Ramos (cell line): ENCODE results near the gene ACACA.

Experiments used
- in situ Hi-C: fragments of 300-500 bp; cut with MboI; formaldehyde crosslinking; loops from one replicate; pipeline ENCODE4 v1.14.3; 2022; ENCODE audit warnings: low sequenced_read_pairs; ENCODE audit not compliant: unreplicated experiment

The ACACA gene

GRCh38 chr17:37111329-37111728 is 295.3 kb downstream of the ACACA start:
- in situ Hi-C loops = no loop called here

GRCh38 chr17:37110746-37111145 is 295.9 kb downstream of the ACACA start:
- in situ Hi-C loops = no loop called here

- in situ Hi-C loops = no loop called here
These were observed 296.6 kb downstream of the ACACA start for GRCh38 chr17:37109731-37110710.

- in situ Hi-C loops = no loop called here
These were observed 297.5 kb downstream of the ACACA start for GRCh38 chr17:37109106-37109505.

- in situ Hi-C loops = no loop called here
These were observed 299.1 kb downstream of the ACACA start for GRCh38 chr17:37107406-37108083.

GRCh38 chr17:37106049-37106448 is 300.6 kb downstream of the ACACA start:
- in situ Hi-C loops = no loop called here

- in situ Hi-C loops = no loop called here
These were observed 303.4 kb downstream of the ACACA start for GRCh38 chr17:37103231-37103630.

- in situ Hi-C loops = no loop called here
These were observed 305.3 kb downstream of the ACACA start for GRCh38 chr17:37101306-37101705.

- in situ Hi-C loops = no loop called here
These were observed 306.4 kb downstream of the ACACA start for GRCh38 chr17:37100231-37100630.

GRCh38 chr17:37098910-37099664 is 307.5 kb downstream of the ACACA start:
- in situ Hi-C loops = no loop called here

- in situ Hi-C loops = no loop called here
These were observed 308.5 kb downstream of the ACACA start for GRCh38 chr17:37098152-37098551.

- in situ Hi-C loops = no loop called here
These were observed 309.5 kb downstream of the ACACA start for GRCh38 chr17:37097154-37097553.

GRCh38 chr17:37096071-37096470 is 310.6 kb downstream of the ACACA start:
- in situ Hi-C loops = no loop called here

GRCh38 chr17:37094391-37094790 is 312.2 kb downstream of the ACACA start:
- in situ Hi-C loops = no loop called here

GRCh38 chr17:37092701-37093100 is 313.9 kb downstream of the ACACA start:
- in situ Hi-C loops = no loop called here

- in situ Hi-C loops = no loop called here
These were observed 314.6 kb downstream of the ACACA start for GRCh38 chr17:37092071-37092470.

GRCh38 chr17:37090941-37091340 is 315.7 kb downstream of the ACACA start:
- in situ Hi-C loops = no loop called here

GRCh38 chr17:37089956-37090355 is 316.7 kb downstream of the ACACA start:
- in situ Hi-C loops = no loop called here

GRCh38 chr17:37088913-37089312 is 317.7 kb downstream of the ACACA start:
- in situ Hi-C loops = no loop called here

GRCh38 chr17:37088459-37088858 is 318.2 kb downstream of the ACACA start:
- in situ Hi-C loops = no loop called here

- in situ Hi-C loops = no loop called here
These were observed 319.0 kb downstream of the ACACA start for GRCh38 chr17:37087683-37088082.
